IPS DF 19.7 (cell line): ENCODE measurements around the gene WEE1.
"Not testable (repeated sequence)": the region's sequence is repeated elsewhere in the genome, so short reads cannot be mapped to it uniquely, and the experiment has no call there.

ENCODE experiments used
- DNase-seq: peaks from one replicate; pipeline ENCODE4 v3.0.0-alpha.2; 2013; ENCODE audit warnings: low read depth, low spot score

Gene WEE1

DNA sequence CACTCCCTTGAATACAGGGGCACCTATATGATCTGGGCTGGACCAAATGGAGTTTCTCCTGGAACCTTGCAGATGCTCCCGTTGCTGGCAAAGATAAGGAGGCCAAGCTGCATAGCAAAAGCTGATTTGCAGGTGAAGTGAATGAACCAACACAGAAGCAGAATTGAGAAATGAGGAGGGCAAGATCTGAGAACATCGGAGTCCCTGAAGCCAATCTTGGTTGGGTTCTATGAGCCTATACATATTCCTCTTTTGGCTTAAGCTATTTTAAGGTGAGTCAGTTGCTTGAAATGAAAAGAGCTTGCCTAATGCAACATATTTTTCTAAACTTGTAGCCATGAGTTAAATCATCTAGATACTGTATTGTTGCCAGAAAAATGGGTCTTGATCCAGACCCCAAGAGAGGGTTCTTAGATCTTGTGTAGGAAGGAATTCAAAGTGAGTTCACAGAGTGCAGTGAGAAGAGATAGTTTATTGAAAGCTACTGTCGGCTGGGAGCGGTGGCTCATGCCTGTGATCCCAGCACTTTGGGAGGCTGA lies 23.5 kb downstream of the WEE1 start:
- DNase-seq: no peak

DNA sequence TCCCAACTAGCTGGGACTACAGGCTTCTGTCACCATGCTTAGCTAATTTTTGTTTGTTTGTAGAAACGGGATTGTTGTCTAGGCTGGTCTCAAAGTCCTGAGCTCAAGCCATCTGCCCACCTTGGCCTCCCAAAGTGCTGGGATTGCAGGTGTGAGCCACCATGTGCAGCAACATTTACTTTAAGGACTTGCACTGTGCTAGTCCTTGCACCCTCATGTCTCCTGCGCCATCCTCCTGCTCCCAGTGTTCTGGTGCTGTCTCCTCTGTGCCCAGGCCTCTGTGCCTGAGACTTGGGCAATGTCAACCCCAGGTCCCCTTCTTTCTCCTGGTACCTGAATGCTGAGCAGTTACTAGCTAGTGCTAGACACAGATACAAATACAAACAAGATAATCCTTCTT lies 26.7 kb downstream of the WEE1 start:
- DNase-seq: no peak

- DNase-seq: no peak
These were observed 27.2 kb downstream of the WEE1 start for GRCh38 chr11:9600644-9601036.

GRCh38 chr11:9601037-9601875 lies 27.8 kb downstream of the WEE1 start:
- peak; percentile 85 for DNase-seq

DNA sequence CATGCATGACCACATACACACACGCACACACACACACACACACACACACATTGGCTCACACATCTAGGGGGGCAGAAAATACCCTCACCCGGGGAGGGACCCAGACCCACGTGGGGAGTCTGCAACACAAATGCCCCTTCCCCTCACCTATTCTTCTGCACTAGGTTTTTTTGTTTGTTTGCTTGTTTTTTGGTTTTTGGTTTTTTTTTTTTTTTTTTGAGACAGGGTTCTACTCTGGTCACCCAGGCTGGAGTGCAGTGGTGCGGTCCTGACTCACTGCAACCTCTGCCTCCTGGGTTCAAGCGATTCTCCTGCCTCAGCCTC lies 28.4 kb downstream of the WEE1 start:
- DNase-seq: no peak

- DNase-seq: not testable (repeated sequence)
These were observed 29.7 kb downstream of the WEE1 start for GRCh38 chr11:9603214-9603613.

- no peak for DNase-seq
These were observed 30.7 kb downstream of the WEE1 start for GRCh38 chr11:9604134-9604533.

GRCh38 chr11:9605742-9606141 lies 32.3 kb downstream of the WEE1 start:
- DNase-seq: no peak

- no peak for DNase-seq
These were observed 33.5 kb downstream of the WEE1 start for GRCh38 chr11:9606809-9607510.

DNA sequence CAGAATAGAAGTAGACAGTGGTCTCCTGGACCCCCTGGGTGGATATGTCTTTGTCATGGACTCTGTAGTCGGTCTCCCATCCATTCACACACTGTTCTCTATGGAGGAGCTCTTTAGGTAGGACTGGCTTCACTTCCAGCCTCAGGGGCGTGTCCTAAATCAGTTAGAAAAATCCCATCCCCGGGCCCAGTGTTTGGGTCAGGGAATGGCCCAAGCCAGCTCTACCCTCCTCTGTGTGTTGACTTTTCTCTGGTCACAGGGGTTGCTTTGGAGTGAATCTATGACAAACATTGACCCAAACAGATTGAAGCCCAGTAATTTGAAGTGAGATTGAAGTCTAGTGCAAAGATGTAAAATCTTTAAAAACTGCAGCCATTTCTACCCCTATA lies 34.0 kb downstream of the WEE1 start:
- no peak for DNase-seq

- DNase-seq: no peak
These were observed 35.7 kb downstream of the WEE1 start for GRCh38 chr11:9609002-9609759.

DNA sequence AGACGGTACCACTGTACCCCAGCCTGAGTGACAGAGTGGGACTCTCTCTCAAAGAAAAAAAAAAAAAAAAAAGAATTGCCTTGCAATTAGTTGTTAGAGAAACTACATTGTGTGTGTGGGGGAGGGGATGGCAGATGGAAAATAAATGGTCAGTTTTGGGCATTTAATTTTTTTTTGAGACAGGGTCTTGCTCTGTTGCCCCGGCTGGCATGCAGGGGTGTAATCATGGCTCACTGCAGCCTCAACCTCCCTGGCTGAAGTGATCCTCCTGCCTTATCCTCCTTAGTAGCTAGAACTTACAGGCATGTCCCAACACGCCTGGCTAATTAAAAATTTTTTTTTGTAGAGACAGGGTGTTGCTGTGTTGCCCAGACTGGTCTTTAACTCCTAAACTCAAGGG lies 36.4 kb downstream of the WEE1 start:
- no peak for DNase-seq

GRCh38 chr11:9613118-9613829 lies 39.8 kb downstream of the WEE1 start:
- no peak for DNase-seq

DNA sequence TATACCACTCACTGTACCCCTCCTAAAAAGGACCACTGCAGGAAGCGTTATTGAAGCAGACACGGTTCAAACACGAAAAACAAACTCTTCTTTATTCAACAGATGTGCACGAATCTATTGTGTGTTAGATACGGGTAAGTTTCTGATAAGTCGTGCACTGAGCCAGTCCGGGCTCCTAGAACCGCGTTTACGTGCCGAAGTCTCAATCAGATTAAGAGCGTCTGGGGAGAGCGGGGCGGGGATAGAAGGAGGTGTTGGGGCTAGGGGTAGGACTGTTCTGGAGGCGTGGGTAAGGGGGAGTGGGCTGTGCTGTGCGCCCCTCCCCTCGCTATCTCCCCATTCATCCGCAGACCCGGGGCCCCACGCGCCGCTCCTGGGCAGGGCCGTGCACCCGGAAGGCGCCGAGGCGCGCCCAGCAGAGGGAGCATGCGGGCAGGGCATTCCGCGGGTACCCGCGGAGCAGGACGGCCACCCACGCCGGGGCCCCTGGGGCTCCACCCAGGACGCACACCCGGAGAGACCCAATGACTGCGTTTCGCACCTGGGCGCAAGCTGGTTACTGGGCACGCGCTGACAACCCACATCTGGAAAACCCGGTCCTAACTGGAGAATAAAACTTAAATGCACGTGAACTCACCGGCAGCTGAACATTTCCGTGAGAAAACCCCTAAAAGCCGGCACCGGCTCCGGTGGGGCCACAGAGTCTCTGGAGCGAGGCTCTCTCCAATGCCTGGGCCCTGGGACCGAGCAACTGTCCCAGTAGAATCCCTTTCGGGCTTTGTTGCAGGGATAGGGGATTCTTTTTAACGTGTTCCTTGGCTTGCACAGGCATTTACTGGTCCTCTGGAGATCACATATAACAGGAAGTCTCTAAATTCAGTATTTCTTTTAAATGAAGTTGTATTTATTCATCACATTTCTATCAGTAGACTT lies 40.6 kb downstream of the WEE1 start:
- DNase-seq: no peak

- DNase-seq: no peak
These were observed 41.6 kb downstream of the WEE1 start for GRCh38 chr11:9615031-9615451.

- no peak for DNase-seq
These were observed 42.7 kb downstream of the WEE1 start for GRCh38 chr11:9616042-9616675.

- no peak for DNase-seq
These were observed 43.4 kb downstream of the WEE1 start for GRCh38 chr11:9616858-9617257.

DNA sequence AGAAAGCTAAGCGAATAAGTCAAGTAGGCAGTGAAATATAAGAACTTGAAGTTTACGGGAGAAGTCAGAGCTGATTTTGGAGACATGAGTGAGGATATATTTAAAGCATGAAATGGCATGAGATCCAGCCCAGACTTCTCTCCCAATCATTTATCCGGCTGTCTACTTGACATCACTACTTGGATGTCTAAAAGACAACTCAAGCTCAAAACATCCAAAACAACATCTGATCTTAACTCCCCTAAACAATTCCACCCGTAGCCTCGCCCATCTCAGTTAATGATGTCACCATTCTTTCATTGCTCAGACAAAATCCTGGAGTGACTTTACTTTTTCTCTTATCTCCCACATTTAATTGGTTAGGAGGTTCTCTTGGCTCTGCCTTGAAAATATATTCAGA lies 44.5 kb downstream of the WEE1 start:
- DNase-seq: no peak

- DNase-seq: no peak
These were observed 45.5 kb downstream of the WEE1 start for GRCh38 chr11:9619004-9619403.

GRCh38 chr11:9619971-9620370 lies 46.5 kb downstream of the WEE1 start:
- no peak for DNase-seq
